ENCODE measurements around the gene MNT.
"Not testable (repeated sequence)": the region's sequence is repeated elsewhere in the genome, so short reads cannot be mapped to it uniquely, and the experiment has no call there.

MNT gene, protein sequence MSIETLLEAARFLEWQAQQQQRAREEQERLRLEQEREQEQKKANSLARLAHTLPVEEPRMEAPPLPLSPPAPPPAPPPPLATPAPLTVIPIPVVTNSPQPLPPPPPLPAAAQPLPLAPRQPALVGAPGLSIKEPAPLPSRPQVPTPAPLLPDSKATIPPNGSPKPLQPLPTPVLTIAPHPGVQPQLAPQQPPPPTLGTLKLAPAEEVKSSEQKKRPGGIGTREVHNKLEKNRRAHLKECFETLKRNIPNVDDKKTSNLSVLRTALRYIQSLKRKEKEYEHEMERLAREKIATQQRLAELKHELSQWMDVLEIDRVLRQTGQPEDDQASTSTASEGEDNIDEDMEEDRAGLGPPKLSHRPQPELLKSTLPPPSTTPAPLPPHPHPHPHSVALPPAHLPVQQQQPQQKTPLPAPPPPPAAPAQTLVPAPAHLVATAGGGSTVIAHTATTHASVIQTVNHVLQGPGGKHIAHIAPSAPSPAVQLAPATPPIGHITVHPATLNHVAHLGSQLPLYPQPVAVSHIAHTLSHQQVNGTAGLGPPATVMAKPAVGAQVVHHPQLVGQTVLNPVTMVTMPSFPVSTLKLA

GRCh38 chr17:2400877-2401425, at the start of gene MNT:
Gene MNT, minus strand, starts transcription at chr17:2401060. Its CDS starts 348 bp downstream, at chr17:2400712.
- peak within 1 kb of the TSS; percentile 92 for H3K4me3 ChIP-seq (ENCODE audit: low read depth, low read length)
- no peak for TF ChIP-seq CTCF (IDR thresholded peaks at IDR 0.05; ENCODE audit: low read depth, low read length)

DNA sequence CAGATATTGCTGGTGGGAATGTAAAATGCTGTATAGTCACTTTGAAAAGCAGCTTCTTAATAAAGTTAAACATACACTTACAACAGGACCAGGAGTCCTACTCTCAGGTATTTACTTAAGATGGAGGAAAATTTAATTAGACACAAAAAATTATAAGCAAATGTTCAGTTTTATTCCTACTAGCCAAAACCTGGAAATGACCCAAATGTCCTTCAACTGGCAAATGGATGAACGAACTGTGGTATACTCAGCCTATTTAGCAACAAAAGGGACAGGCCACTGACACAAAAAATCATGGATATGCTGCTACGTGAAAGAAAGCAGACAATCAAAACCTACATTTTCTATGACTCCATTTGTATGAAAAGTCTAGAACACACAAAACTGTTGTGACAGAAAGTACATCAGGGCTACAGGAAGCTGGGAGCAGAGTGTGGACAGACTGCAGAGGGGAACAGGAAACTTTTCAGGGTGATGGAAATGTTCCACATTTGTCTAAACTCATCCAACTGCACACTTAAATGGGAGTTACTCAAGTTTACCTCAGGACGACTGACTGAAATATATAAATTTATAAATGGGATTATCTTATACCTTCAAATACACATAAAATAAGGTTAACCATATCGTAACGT, 49.3 kb upstream of the MNT start:
- TF ChIP-seq CTCF (IDR thresholded peaks at IDR 0.05; ENCODE audit: low read depth, low read length), result no peak
- no peak overlapping the region for H3K4me3 ChIP-seq (ENCODE audit: low read depth, low read length)

GRCh38 chr17:2449486-2449885, 48.6 kb upstream of the MNT start:
- no peak overlapping the region for H3K4me3 ChIP-seq (ENCODE audit: low read depth, low read length)
- no peak for TF ChIP-seq CTCF (IDR thresholded peaks at IDR 0.05; ENCODE audit: low read depth, low read length)

DNA sequence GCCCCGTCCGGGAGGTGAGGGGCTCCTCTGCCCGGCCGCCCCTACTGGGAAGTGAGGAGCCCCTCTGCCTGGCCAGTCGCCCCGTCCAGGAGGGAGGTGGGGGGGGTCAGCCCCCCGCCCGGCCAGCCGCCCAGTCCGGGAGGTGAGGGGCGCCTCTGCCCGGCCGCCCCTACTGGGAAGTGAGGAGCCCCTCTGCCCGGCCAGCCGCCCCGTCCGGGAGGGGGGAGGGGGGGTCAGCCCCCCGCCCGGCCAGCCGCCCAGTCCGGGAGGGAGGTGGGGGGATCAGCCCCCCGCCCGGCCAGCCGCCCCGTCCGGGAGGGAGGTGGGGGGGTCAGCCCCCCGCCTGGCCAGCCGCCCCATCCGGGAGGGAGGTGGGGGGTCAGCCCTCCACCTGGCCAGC, 46.6 kb upstream of the MNT start:
- H3K4me3 ChIP-seq (ENCODE audit: low read depth, low read length), result not testable (repeated sequence)

DNA sequence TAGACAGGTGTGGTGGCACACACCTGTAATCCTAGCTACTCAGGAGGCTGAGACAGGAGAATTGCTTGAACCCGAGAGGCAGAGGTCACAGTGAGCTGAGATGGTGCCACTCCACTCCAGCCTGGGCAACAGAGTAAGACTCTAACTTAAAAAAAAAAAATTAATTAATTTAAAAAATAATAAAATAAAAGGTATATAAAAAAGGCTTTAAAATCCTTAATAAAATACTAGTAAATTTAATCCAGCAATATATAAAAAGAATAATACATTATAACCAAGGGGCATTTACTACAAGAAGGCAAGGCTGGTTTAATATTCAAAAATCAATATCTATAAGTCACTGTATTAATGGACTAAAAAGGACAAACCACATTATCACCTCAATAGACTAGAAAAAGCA, 44.8 kb upstream of the MNT start:
- no peak overlapping the region for H3K4me3 ChIP-seq (ENCODE audit: low read depth, low read length)
- no peak for TF ChIP-seq CTCF (IDR thresholded peaks at IDR 0.05; ENCODE audit: low read depth, low read length)

- H3K4me3 ChIP-seq (ENCODE audit: low read depth, low read length), result no peak overlapping the region
- no peak for TF ChIP-seq CTCF (IDR thresholded peaks at IDR 0.05; ENCODE audit: low read depth, low read length)
Measured at GRCh38 chr17:2444382-2444781, 43.5 kb upstream of the MNT start.

DNA sequence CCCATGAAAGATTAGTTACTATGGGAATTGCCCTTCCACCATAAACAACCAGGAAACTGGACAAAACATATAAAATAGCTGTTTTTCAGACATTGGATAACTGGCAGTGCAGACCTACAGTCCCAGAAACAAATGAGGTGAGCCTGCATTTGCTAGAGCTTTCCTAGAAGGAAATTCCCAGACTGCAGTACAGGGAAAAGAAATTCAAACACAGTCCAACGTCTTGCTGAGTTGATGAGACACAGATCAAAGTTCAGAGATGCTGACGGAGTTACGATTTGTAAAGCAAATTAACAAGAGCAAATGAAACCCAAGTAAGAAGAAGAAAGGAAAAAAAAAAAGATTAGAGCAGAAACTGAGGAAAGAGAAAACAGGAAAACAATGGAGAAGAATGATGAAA, 41.3 kb upstream of the MNT start:
- H3K4me3 ChIP-seq (ENCODE audit: low read depth, low read length), result no peak overlapping the region
- TF ChIP-seq CTCF (IDR thresholded peaks at IDR 0.05; ENCODE audit: low read depth, low read length), result no peak
